Measurements from ENCODE around the gene IL4I1. TPM values are rescaled to one million over a fixed set of nuclear protein-coding genes. Genes with fewer than 3 reads are reported as not detected.

Gene IL4I1
- total and polyA plus RNA-seq, 2 of the 8 experiments (the other 6 are each of a cell fraction or from before 2014, with no cell fraction given) = 0.41 to 0.76 TPM

DNA sequence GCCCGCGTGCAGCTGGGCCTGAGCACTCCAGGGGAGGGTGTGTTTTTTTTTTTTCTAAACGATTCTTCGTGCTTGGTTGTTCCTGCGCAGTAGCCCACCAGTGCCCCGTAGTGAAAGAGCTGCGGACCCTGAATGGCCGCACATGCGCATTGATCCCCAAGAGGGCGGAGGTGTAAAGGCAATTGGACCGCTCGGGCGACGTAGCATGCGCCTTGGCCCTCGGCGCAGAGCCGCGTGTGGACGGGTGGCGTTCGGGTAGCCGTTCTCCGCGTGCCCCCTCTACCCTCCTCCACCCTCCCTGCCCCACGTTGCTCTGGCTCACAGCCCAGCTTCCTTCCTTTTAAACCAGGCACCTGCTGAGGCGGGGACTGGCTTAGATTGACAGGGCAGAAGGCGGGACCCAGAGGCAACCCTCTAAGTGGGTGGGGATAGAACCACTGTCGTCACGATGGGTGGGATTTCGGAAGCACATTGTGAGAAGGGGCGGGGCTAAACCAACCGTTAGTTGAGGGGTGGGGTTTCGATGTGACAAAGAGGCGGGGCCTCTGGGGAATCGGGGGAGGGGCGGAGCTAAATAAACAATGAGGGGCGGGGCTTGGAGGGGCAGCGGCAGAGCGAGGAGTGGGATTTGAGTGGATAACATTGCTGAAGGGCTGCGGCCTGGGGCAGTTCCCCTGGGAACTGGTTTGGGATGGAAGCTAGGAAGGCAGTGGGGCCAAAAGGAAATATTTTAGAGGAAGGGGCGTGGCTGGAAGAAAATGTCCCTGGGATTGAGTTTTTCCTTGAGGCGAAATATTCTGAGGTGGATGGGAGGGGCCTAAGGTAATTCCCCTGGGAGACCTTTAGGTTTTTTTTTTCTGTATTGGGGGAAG is 33.2 kb upstream of the IL4I1 start (continued):
- no peak for TF ChIP-seq CTCF (IDR thresholded peaks at IDR 0.05; ENCODE audit: control extremely low read depth in 1 of 3, insufficient read depth in 1 of 3, low read depth in 1 of 3, low read length in 3 of 3)
- TF ChIP-seq E2F6 (IDR thresholded peaks at IDR 0.05) = peak; percentile 78; the same call in 1 of the 2 replicates
- no peak for TF ChIP-seq RFX5 (IDR thresholded peaks at IDR 0.05; ENCODE audit: borderline replicate concordance, low read depth, low read length)
- no peak for TF ChIP-seq NANOG (IDR thresholded peaks at IDR 0.05; ENCODE audit: insufficient read depth, low read depth, low read length, poor library complexity, severe bottlenecking)
- no peak for TF ChIP-seq EZH2 (IDR thresholded peaks at IDR 0.05; ENCODE audit: low read depth, low read length, severe bottlenecking)
- no peak for TF ChIP-seq BACH1 (IDR thresholded peaks at IDR 0.05; ENCODE audit: low read length)
- peak; percentile 83 for TF ChIP-seq TAF1 (IDR thresholded peaks at IDR 0.05; ENCODE audit: low read depth, low read length)
- TF ChIP-seq POLR2A (IDR thresholded peaks at IDR 0.05; ENCODE audit: control extremely low read depth in 1 of 2, low read depth in 2 of 2, low read length in 2 of 2) = peak; percentile 97 to 99
- no peak for TF ChIP-seq SRF (IDR thresholded peaks at IDR 0.05; ENCODE audit: low read depth, low read length)
- TF ChIP-seq EP300 (IDR thresholded peaks at IDR 0.05; ENCODE audit: borderline replicate concordance in 1 of 2, low read depth in 2 of 2, low read length in 2 of 2) = no peak
- no peak for TF ChIP-seq FOSL1 (IDR thresholded peaks at IDR 0.05; ENCODE audit: insufficient read depth, low read depth, low read length)
- TF ChIP-seq MAX (IDR thresholded peaks at IDR 0.05) = peak; percentile 92
- no peak for TF ChIP-seq GABPA (IDR thresholded peaks at IDR 0.05; ENCODE audit: borderline replicate concordance, insufficient read depth, low read length)
- TF ChIP-seq SP2 (IDR thresholded peaks at IDR 0.05; ENCODE audit: low read length) = no peak

All from H1 (cell line).